Measurements from ENCODE around the gene CNKSR3.

DNA sequence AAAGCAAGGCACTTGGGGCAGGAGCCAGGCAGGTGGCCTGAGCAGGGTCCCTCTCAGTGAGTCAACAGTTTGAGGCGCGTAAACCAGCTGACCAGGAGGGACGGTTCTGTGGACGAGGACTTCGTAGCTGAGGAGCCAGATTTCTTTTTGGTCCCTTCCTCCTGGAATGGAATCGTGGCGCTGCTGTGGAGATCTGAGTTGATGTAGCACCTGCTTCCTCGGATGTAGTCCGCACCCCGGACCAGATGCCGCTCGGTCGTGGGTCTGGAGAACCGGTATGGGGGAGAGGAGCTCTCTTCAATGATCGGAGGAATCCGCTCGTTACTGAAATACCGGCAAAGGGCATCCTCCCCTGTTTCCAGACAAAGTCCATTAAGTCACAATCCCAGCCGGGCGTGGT, 104.2 kb downstream of the CNKSR3 start:
- TF ChIP-seq, protein P1, sequence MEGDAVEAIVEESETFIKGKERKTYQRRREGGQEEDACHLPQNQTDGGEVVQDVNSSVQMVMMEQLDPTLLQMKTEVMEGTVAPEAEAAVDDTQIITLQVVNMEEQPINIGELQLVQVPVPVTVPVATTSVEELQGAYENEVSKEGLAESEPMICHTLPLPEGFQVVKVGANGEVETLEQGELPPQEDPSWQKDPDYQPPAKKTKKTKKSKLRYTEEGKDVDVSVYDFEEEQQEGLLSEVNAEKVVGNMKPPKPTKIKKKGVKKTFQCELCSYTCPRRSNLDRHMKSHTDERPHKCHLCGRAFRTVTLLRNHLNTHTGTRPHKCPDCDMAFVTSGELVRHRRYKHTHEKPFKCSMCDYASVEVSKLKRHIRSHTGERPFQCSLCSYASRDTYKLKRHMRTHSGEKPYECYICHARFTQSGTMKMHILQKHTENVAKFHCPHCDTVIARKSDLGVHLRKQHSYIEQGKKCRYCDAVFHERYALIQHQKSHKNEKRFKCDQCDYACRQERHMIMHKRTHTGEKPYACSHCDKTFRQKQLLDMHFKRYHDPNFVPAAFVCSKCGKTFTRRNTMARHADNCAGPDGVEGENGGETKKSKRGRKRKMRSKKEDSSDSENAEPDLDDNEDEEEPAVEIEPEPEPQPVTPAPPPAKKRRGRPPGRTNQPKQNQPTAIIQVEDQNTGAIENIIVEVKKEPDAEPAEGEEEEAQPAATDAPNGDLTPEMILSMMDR (IDR thresholded peaks at IDR 0.05), result no peak
- TF ChIP-seq POLR2A (IDR thresholded peaks at IDR 0.05), result no peak

Data from body of pancreas (tissue), 4 donors.